ENCODE measurements around the gene KIF26B.

Gene KIF26B

DNA sequence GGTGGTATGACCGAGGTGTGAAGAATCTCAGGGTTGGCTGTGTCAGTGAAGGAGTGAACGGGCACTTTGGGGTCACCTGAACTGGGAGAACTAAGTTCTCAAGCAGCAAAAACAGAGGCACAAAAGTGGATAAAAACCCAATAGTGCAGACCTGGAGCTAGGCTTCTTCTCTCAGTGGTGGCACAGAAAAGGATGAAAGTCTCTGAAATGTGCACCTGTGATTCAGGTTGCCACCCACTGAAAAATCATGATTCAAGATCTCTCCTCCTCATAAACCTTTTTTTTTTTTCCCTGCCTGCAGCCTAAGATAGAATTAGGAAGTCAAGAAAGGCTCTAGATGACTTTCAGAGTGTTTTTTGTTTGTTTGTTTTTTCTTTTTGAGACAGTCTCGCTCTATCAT, 304.8 kb downstream of the KIF26B start:
- no peak for TF ChIP-seq CTCF (IDR thresholded peaks at IDR 0.05)

GRCh38 chr1:245461681-245462080, 306.9 kb downstream of the KIF26B start:
- TF ChIP-seq CTCF (IDR thresholded peaks at IDR 0.05), result no peak

- no peak for TF ChIP-seq CTCF (IDR thresholded peaks at IDR 0.05)
These were observed 307.4 kb downstream of the KIF26B start for GRCh38 chr1:245462161-245462560.

DNA sequence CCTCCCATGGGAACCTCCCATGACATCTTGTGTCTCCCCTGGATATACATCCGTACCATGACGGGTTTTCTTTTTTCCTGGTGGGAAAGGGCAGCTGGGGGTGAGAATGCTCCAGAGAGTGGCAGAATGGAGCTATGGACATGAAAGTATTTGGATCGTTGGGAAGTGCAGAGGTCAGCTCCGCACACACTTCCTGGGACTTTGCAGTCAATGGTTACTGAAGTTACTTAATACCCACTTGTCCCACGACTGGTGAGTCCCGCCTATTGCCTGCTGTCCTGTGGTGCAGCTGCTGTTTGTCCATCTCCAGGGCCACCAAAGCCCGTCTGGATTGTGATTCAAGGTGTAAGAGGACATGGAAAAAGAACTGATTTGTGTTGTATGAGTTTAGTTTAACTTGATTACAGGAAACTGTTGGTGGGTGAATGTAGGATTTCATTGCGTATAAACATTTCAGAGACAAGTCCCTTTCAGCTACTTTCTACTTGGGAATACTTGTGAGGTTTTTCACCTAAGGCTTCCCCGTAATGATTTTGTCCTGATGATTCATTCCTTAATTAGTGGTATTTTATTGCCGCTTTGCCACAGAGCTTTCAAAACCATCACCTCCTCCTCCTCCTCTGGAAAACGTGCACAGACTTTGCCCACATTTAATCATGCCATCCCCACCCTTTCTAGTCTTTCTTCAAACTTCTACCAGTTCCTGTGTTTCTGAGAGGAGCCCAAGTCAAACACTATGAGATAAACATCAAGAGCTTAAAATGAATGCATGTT, 308.8 kb downstream of the KIF26B start:
- TF ChIP-seq CTCF (IDR thresholded peaks at IDR 0.05), result no peak

DNA sequence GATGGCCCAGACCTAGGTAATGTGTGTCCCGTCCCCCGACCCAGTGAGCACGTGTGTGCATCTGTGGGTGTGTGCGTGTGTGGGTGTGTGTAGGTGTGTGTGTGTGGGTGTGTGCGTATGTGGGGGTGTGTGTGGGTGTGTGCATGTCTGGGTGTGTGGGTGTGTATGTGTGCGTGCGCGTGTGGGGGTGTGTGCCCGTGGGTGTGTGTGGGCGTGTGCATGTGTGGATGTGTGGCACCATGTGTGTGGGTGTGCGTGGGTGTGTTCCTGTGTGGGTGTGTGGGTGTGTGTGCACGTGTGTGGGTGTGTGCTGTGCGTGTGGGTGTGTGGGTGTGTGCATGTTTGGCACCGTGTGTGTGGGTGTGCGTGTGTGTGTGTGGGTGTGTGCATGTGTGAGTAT, 309.5 kb downstream of the KIF26B start:
- no peak for TF ChIP-seq CTCF (IDR thresholded peaks at IDR 0.05)

GRCh38 chr1:245465666-245466065, 310.9 kb downstream of the KIF26B start:
- TF ChIP-seq CTCF (IDR thresholded peaks at IDR 0.05), result no peak

DNA sequence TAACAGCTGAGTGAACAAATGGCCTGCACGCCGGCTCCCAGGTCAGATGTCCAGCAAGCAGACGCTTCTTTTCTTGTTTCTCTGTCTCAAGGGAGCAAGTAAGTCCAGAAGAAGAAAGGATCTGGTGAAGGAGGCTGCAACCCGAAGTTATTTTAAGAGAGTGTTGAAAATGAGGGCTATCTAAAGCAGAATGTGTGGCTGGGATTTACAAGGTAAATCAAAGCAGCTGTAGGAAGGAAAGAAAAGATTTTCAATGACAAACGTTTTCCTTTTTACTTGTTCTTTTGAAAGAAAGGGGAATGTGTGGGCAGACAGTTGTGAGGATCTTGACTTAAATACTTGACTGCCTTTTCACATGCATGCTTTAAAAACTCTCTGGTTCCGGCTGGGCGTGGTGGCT, 311.5 kb downstream of the KIF26B start:
- no peak for TF ChIP-seq CTCF (IDR thresholded peaks at IDR 0.05)

- no peak for TF ChIP-seq CTCF (IDR thresholded peaks at IDR 0.05)
These were observed 313.0 kb downstream of the KIF26B start for GRCh38 chr1:245467804-245468203.
